GM12892 (cell line): ENCODE results near the gene ALOX5.

Experiments used
- POLR2A ChIP-seq: IDR thresholded peaks from 2 replicates; pipeline ENCODE4 v1.6.1; 2011; ENCODE audit warnings: low read depth, low read length, control low read depth
- TAF1 ChIP-seq: IDR thresholded peaks from 2 replicates; pipeline ENCODE4 v1.6.1; 2011; ENCODE audit warnings: low read depth, mild to moderate bottlenecking, control low read depth, low read length, borderline replicate concordance

- TF ChIP-seq POLR2A (no peak), TAF1 (no peak)
Measured at GRCh38 chr10:45456233-45456632, 82.2 kb downstream of the ALOX5 start.
